ELF-1 (cell line): ENCODE measurements around the gene SPSB3.

ENCODE experiments used
- DNase-seq: peaks from one replicate; pipeline ENCODE4 v3.0.0-alpha.2; 2016; ENCODE audit warnings: low read depth, low spot score

Gene SPSB3

GRCh38 chr16:1775006-1775845 is 7.1 kb downstream of the SPSB3 start:
- DNase-seq = no peak

GRCh38 chr16:1774448-1774780 is 8.0 kb downstream of the SPSB3 start:
- DNase-seq = no peak

GRCh38 chr16:1773703-1774447 is 8.5 kb downstream of the SPSB3 start:
- DNase-seq = no peak

GRCh38 chr16:1772908-1773702 is 9.3 kb downstream of the SPSB3 start, which contains the start of gene MRPS34:
Gene MRPS34 (minus strand): TSS chr16:1773134. CDS start chr16:1773119, 15 bp downstream.
- peak; percentile 92 for DNase-seq

GRCh38 chr16:1772362-1772907 is 9.9 kb downstream of the SPSB3 start, which contains the start of gene EME2:
Gene EME2 (plus strand): TSS chr16:1772810. CDS start chr16:1773228, 418 bp downstream.
- peak; percentile 38 for DNase-seq

- DNase-seq = peak; percentile 42
Observed at GRCh38 chr16:1771864-1772361, 10.5 kb downstream of the SPSB3 start.

- no peak for DNase-seq
Observed at GRCh38 chr16:1771188-1771863, 11.0 kb downstream of the SPSB3 start, which contains the start of gene NME3. Gene NME3 (minus strand): TSS chr16:1771543. CDS start chr16:1771534, 9 bp downstream.

- DNase-seq = peak; percentile 53
Observed at GRCh38 chr16:1770328-1771187, 11.8 kb downstream of the SPSB3 start.

GRCh38 chr16:1769402-1770300 is 12.7 kb downstream of the SPSB3 start:
- DNase-seq = no peak

- DNase-seq = no peak
Observed at GRCh38 chr16:1768767-1769401, 13.5 kb downstream of the SPSB3 start.

GRCh38 chr16:1768061-1768766 is 14.2 kb downstream of the SPSB3 start:
- DNase-seq = no peak

GRCh38 chr16:1767116-1767994 is 15.0 kb downstream of the SPSB3 start:
- DNase-seq = no peak

GRCh38 chr16:1766701-1767100 is 15.7 kb downstream of the SPSB3 start:
- no peak for DNase-seq

GRCh38 chr16:1766231-1766630 is 16.1 kb downstream of the SPSB3 start:
- no peak for DNase-seq

- DNase-seq = no peak
Observed at GRCh38 chr16:1765826-1766225, 16.5 kb downstream of the SPSB3 start.

GRCh38 chr16:1764971-1765370 is 17.4 kb downstream of the SPSB3 start:
- no peak for DNase-seq
